GM23248 (cell line): Measurements from ENCODE around the gene SH3PXD2A. TPM values are rescaled to one million over a fixed set of nuclear protein-coding genes. Genes with fewer than 3 reads are reported as not detected.

ENCODE experiments used
- DNase-seq: peaks from one replicate; pipeline ENCODE4 v3.0.0-alpha.2; 2015
- H2AFZ ChIP-seq: fragments of 200-600 bp; sonication (generic); 2 replicates; pipeline ENCODE4 v1.6.1; 2016; ENCODE audit warnings: antibody characterized with exemption
- H3F3A ChIP-seq: fragments of 200-600 bp; sonication (generic); 2 replicates; pipeline ENCODE4 v1.6.1; 2016; ENCODE audit warnings: mild to moderate bottlenecking, antibody characterized with exemption, mixed run types; ENCODE audit not compliant: insufficient read depth
- H3K27ac ChIP-seq: fragments of 200-600 bp; sonication (generic); 2 replicates; pipeline ENCODE4 v1.5.1; 2016; ENCODE audit warnings: mild to moderate bottlenecking
- H3K27me3 ChIP-seq: fragments of 200-600 bp; sonication (generic); replicated peaks from 2 replicates; pipeline ENCODE4 v1.6.1; 2016; ENCODE audit warnings: mild to moderate bottlenecking; ENCODE audit not compliant: insufficient read depth
- H3K36me3 ChIP-seq: fragments of 200-600 bp; sonication (generic); 2 replicates; pipeline ENCODE4 v1.6.1; 2016; ENCODE audit warnings: low read depth, mild to moderate bottlenecking
- H3K4me1 ChIP-seq: fragments of 200-600 bp; sonication (generic); 2 replicates; pipeline ENCODE4 v1.6.1; 2016; ENCODE audit warnings: mild to moderate bottlenecking; ENCODE audit not compliant: insufficient read depth
- H3K4me2 ChIP-seq: fragments of 200-600 bp; sonication (generic); one replicate; pipeline ENCODE4 v1.6.1; 2016; ENCODE audit warnings: mild to moderate bottlenecking; ENCODE audit not compliant: unreplicated experiment
- H3K4me3 ChIP-seq: fragments of 200-600 bp; sonication (generic); 2 replicates; pipeline ENCODE4 v1.5.1; 2016; ENCODE audit warnings: mild to moderate bottlenecking
- H3K79me2 ChIP-seq: fragments of 200-600 bp; sonication (generic); 2 replicates; pipeline ENCODE4 v1.6.1; 2016; ENCODE audit warnings: mild to moderate bottlenecking; ENCODE audit not compliant: insufficient read depth
- H3K9ac ChIP-seq: fragments of 200-600 bp; sonication (generic); 2 replicates; pipeline ENCODE4 v1.6.1; 2016; ENCODE audit warnings: mild to moderate bottlenecking
- H3K9me2 ChIP-seq: fragments of 200-600 bp; sonication (generic); 2 replicates; pipeline ENCODE4 v1.6.1; 2016; ENCODE audit warnings: mixed run types, mild to moderate bottlenecking, moderate library complexity; ENCODE audit not compliant: insufficient read depth
- H3K9me3 ChIP-seq: fragments of 200-600 bp; sonication (generic); one replicate; pipeline ENCODE4 v1.6.1; 2017; ENCODE audit warnings: low read depth
- H4K20me1 ChIP-seq: fragments of 200-600 bp; sonication (generic); 2 replicates; pipeline ENCODE4 v1.6.0; 2016; ENCODE audit not compliant: insufficient read depth
- EZH2 ChIP-seq: fragments of 200-600 bp; sonication (generic); IDR thresholded peaks from 2 replicates; pipeline ENCODE4 v1.6.1; 2018; ENCODE audit warnings: antibody characterized with exemption, mild to moderate bottlenecking; ENCODE audit not compliant: insufficient read depth, poor library complexity, severe bottlenecking
- EZH2phosphoT487 ChIP-seq: fragments of 200-600 bp; sonication (generic); IDR thresholded peaks from 2 replicates; pipeline ENCODE4 v1.6.1; 2018; ENCODE audit warnings: antibody characterized with exemption, moderate library complexity, mild to moderate bottlenecking, low read depth; ENCODE audit not compliant: insufficient read depth
- WGBS, 2 experiments: methylation state at CpG; one replicate each; pipeline ENCODE4 v1.1.6; 2015 to 2017; ENCODE audit warnings: low lambda C conversion rate in 2 of 2, low coverage in 1 of 2; ENCODE audit errors: missing lambda C conversion rate in 2 of 2; 5-methylcytosine and 5-hydroxymethylcytosine counted together
- in situ Hi-C: fragments of 300-500 bp; cut with MboI; formaldehyde crosslinking; loops from 2 replicates; pipeline ENCODE4 v1.15.0; 2020
- polyA plus RNA-seq: library from polyadenylated mRNA; unstranded; fragments of >200 nt; fragmentation: Nextera tagmentation; extraction: Ambion mirVana; gene quantifications from 2 replicates; pipeline ENCODE4 v1.2.1, GENCODE V29; 2016
- total RNA-seq: library from RNA; depleted of rRNA; stranded (reverse); fragments of >200 nt; shearing (Covaris generic); gene quantifications from 2 replicates; pipeline ENCODE4 v1.2.3, GENCODE V29; 2014

The SH3PXD2A gene
- total and polyA plus RNA-seq, 2 experiments from 2014 or later: 34.0 to 58.0 TPM

DNA sequence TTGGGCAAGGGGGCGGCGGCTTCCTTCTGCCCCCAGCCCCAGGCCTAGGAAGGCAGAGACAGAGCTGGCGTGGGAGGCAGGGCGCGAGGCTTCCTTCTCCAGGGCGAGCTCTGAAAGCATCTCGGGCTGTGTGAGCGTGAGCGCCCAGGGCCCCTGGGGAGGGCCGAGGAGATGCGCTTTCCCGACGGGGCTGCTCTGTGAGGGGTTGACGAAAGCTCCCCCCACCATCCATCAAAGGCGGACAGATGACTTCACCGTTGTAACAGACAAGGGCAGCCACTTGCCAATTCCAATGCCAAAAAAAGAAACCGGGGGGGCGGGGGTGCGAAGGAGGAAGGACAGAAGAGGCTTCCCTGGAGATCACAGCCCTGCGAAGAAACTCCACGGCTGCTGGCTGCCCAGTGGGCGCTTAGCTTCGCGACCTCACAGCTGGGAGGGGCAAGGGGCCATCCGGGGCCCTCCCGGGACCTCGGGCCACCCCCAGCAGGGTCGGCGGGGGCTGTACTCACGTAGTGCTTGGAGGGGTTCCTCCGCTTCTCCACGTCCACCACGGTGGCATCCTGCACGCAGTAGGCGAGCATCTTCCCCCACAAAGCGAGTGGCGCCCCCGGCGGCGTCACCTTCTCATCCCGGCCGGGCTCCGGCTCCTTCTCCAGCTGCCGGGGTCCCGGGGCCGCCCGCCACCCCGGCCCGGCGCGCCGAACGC lies 537 bp downstream of the SH3PXD2A start:
- WGBS, 2 experiments: 1 to 3% methylated on average over 24 to 52 of the region's 53 CpGs
- no peaks in the 10 kb centered on the region for H3K27me3 ChIP-seq
- H3K9me2 ChIP-seq: no peaks in the 10 kb centered on the region
- no peaks in the 10 kb centered on the region for H3K36me3 ChIP-seq
- in situ Hi-C loops: no loop called here
- peak overlapping the region; percentile 89 for H3K9ac ChIP-seq
- peaks cover 27% of the 10 kb centered on the region; the same call in 1 of the 2 replicates for H3K79me2 ChIP-seq
- DNase-seq: peak; percentile 72
- H3K27ac ChIP-seq: peak overlapping the region; percentile 32
- peak overlapping the region; percentile 81 for H3K4me3 ChIP-seq
- H3K4me2 ChIP-seq: peak overlapping the region; percentile 83
- H2AFZ ChIP-seq: peak overlapping the region; percentile 76
- H3K9me3 ChIP-seq: no peaks in the 10 kb centered on the region
- peaks cover 39% of the 10 kb centered on the region for H3F3A ChIP-seq
- no peaks in the 10 kb centered on the region for H4K20me1 ChIP-seq
- peaks cover 44% of the 10 kb centered on the region for H3K4me1 ChIP-seq
- TF ChIP-seq EZH2phosphoT487 (no peak), EZH2 (no peak)

DNA sequence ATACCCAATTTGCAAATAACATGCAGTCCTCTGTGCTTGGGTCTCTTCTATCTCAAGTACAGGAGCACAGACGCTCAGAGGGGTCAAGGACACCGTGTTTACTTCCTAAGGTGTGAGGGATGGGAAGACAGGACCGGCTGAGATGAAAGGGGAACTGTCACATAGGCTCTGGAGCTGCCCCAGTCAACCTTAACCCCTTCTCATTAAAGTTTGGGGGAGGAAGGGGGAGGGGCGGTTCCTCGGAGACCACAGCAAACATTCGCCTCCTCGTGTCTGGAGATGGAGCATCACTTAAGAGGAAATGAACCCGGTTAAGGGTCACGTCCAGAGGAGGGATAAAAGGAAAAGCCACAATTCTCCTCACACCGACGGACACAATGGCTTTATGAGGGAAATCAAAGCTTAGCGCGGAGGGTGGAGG lies 1.1 kb downstream of the SH3PXD2A start:
- Histone ChIP-seq H3K9me3 (no peaks in the 10 kb centered on the region), H3K36me3 (no peaks in the 10 kb centered on the region), H3K79me2 (peaks cover 27% of the 10 kb centered on the region; the same call in 1 of the 2 replicates), H3K9ac (peak overlapping the region; percentile 89), H3K9me2 (no peaks in the 10 kb centered on the region), H4K20me1 (no peaks in the 10 kb centered on the region), H3K27ac (peak overlapping the region; percentile 32), H2AFZ (peak overlapping the region; percentile 76), H3K4me1 (peaks cover 50% of the 10 kb centered on the region), H3K27me3 (no peaks in the 10 kb centered on the region), H3F3A (peaks cover 44% of the 10 kb centered on the region), H3K4me2 (peak overlapping the region; percentile 83), H3K4me3 (peak overlapping the region; percentile 81)
- WGBS, 2 experiments: 11 to 16% methylated on average over 13 of the region's 13 CpGs
- TF ChIP-seq EZH2: no peak
- TF ChIP-seq EZH2phosphoT487: no peak
- DNase-seq: no peak
- in situ Hi-C loops: no loop called here

DNA sequence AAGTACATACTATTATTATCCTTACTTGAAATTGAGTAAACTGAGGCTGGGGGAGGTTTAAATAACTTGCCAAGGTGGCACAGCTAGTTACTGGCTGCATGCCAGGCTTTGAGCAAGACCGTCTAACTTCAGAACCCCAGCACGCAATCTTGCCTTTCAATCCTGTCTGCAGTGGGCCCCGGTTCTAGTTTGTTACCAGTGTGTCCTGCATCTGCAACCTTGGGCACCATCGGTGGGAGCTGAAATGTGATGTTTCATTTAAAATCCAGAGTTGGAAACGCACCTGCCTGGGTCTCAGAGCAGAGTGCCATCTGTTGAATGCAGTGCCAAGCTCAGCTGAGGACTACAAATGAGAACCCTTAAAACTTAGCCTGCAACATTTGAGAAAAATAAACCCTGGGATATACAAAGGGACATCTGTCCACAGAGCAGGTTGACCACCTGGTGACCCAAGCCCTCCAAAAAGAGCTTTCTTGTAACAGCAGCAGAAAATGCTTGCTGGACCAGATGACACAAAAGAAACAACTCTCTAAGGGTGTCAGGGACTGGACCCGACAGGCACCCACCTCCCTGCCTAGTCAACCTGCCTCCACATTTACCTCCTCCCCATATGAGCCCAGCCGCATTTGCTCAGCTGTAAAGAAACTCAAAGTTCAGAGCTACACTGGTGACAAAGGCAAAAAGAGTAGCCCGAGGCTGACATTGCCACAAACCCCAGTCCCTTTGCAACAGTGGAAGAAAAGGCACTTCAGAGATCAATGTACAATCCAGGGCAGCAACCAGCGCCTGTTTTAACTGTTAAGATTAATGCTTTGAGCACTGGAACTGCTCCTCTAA lies 1.7 kb downstream of the SH3PXD2A start:
- peak overlapping the region; percentile 81 for H3K4me3 ChIP-seq
- peaks cover 49% of the 10 kb centered on the region for H3F3A ChIP-seq
- WGBS, 2 experiments: 52 to 58% methylated on average over 9 of the region's 9 CpGs
- no peak for DNase-seq
- H3K9me2 ChIP-seq: no peaks in the 10 kb centered on the region
- H3K4me2 ChIP-seq: peak overlapping the region; percentile 83
- no peaks in the 10 kb centered on the region for H3K27me3 ChIP-seq
- H3K27ac ChIP-seq: peak overlapping the region; percentile 99
- H3K79me2 ChIP-seq: peaks cover 27% of the 10 kb centered on the region; the same call in 1 of the 2 replicates
- H3K9me3 ChIP-seq: no peaks in the 10 kb centered on the region
- no peaks in the 10 kb centered on the region for H3K36me3 ChIP-seq
- peak overlapping the region; percentile 76; the same call in 1 of the 2 replicates for H2AFZ ChIP-seq
- peak overlapping the region; percentile 89 for H3K9ac ChIP-seq
- in situ Hi-C loops: no loop called here
- no peak for TF ChIP-seq EZH2phosphoT487
- no peak for TF ChIP-seq EZH2
- peaks cover 54% of the 10 kb centered on the region for H3K4me1 ChIP-seq
- no peaks in the 10 kb centered on the region for H4K20me1 ChIP-seq

- no peak for TF ChIP-seq EZH2phosphoT487
- TF ChIP-seq EZH2: no peak
- in situ Hi-C loops: no loop called here
- peaks cover 27% of the 10 kb centered on the region; the same call in 1 of the 2 replicates for H3K79me2 ChIP-seq
- WGBS, 2 experiments: 33 to 39% methylated on average over 7 of the region's 7 CpGs
- no peaks in the 10 kb centered on the region for H3K27me3 ChIP-seq
- peak overlapping the region; percentile 99 for H3K27ac ChIP-seq
- H3F3A ChIP-seq: peaks cover 56% of the 10 kb centered on the region
- H3K9ac ChIP-seq: peak overlapping the region; percentile 89
- peak; percentile 70 for DNase-seq
- peaks cover 54% of the 10 kb centered on the region for H3K4me1 ChIP-seq
- no peaks in the 10 kb centered on the region for H3K36me3 ChIP-seq
- H3K9me2 ChIP-seq: no peaks in the 10 kb centered on the region
- H4K20me1 ChIP-seq: no peaks in the 10 kb centered on the region
- no peak overlapping the region for H2AFZ ChIP-seq
- H3K4me2 ChIP-seq: peak overlapping the region; percentile 69
- H3K9me3 ChIP-seq: no peaks in the 10 kb centered on the region
- H3K4me3 ChIP-seq: peak overlapping the region; percentile 11; the same call in 1 of the 2 replicates
These were observed 2.5 kb downstream of the SH3PXD2A start for GRCh38 chr10:103852856-103853255.
